H9 (cell line): ENCODE results near the gene CRYBA2. TPM values are rescaled to one million over a fixed set of nuclear protein-coding genes. Genes with fewer than 3 reads are reported as not detected.

Experiments used
- DNase-seq: peaks from one replicate; pipeline ENCODE4 v3.0.0-alpha.2; 2017
- H2AFZ ChIP-seq: one replicate; pipeline ENCODE4 v1.6.1; 2013; ENCODE audit warnings: mild to moderate bottlenecking, low read length, control low read depth, moderate library complexity
- H2AK5ac ChIP-seq: 2 replicates; pipeline ENCODE4 v1.6.1; 2013; ENCODE audit warnings: low read length, control low read depth, mixed read lengths; ENCODE audit not compliant: insufficient read length
- H2BK120ac ChIP-seq: one replicate; pipeline ENCODE4 v1.6.1; 2013; ENCODE audit warnings: low read depth, mild to moderate bottlenecking, low read length, control low read depth, inconsistent platforms; ENCODE audit not compliant: poor library complexity, severe bottlenecking
- H2BK12ac ChIP-seq: 2 replicates; pipeline ENCODE4 v1.6.1; 2013; ENCODE audit warnings: low read length, control low read depth, mixed read lengths, low read depth; ENCODE audit not compliant: insufficient read length
- H2BK15ac ChIP-seq: 2 replicates; pipeline ENCODE4 v1.6.1; 2013; ENCODE audit warnings: low read depth, low read length, control low read depth
- H2BK20ac ChIP-seq: one replicate; pipeline ENCODE4 v1.6.1; 2013; ENCODE audit warnings: low read depth, mild to moderate bottlenecking, low read length, control low read depth, inconsistent platforms; ENCODE audit not compliant: poor library complexity, severe bottlenecking
- H2BK5ac ChIP-seq: 2 replicates; pipeline ENCODE4 v1.6.1; 2013; ENCODE audit warnings: low read length, control low read depth, mixed read lengths; ENCODE audit not compliant: insufficient read length
- H3K14ac ChIP-seq: 2 replicates; pipeline ENCODE4 v1.6.1; 2013; ENCODE audit warnings: low read length, control low read depth; ENCODE audit not compliant: insufficient read depth
- H3K18ac ChIP-seq: 2 replicates; pipeline ENCODE4 v1.6.1; 2013; ENCODE audit warnings: low read depth, mild to moderate bottlenecking, mixed read lengths, low read length, control low read depth; ENCODE audit not compliant: insufficient read length
- H3K23ac ChIP-seq: 2 replicates; pipeline ENCODE4 v1.6.1; 2013; ENCODE audit warnings: low read length, control low read depth, mixed read lengths, low read depth; ENCODE audit not compliant: insufficient read length
- H3K23me2 ChIP-seq: 2 replicates; pipeline ENCODE4 v1.6.1; 2013; ENCODE audit warnings: low read depth, mild to moderate bottlenecking, mixed read lengths, low read length, control low read depth; ENCODE audit not compliant: insufficient read length, poor library complexity, severe bottlenecking
- H3K27ac ChIP-seq: 2 replicates; pipeline ENCODE4 v1.5.1; 2013; ENCODE audit warnings: low read length, control low read depth, mixed read lengths, low read depth; ENCODE audit not compliant: insufficient read length
- H3K27me3 ChIP-seq: 2 replicates; pipeline ENCODE4 v1.6.1; 2013; ENCODE audit warnings: low read length, control low read depth, inconsistent platforms; ENCODE audit not compliant: insufficient read depth
- H3K4ac ChIP-seq: 2 replicates; pipeline ENCODE4 v1.6.1; 2013; ENCODE audit warnings: low read depth, mild to moderate bottlenecking, control low read depth, inconsistent platforms, low read length, moderate library complexity
- H3K4me1 ChIP-seq: 2 replicates; pipeline ENCODE4 v1.6.1; 2013; ENCODE audit warnings: low read length, control low read depth, inconsistent platforms; ENCODE audit not compliant: insufficient read depth
- H3K4me2 ChIP-seq: 2 replicates; pipeline ENCODE4 v1.6.1; 2013; ENCODE audit warnings: low read length, control low read depth, mixed read lengths; ENCODE audit not compliant: insufficient read length, insufficient read depth
- H3K56ac ChIP-seq: 2 replicates; pipeline ENCODE4 v1.6.1; 2013; ENCODE audit warnings: low read depth, mild to moderate bottlenecking, mixed read lengths, low read length, control low read depth; ENCODE audit not compliant: insufficient read length
- H3K79me1 ChIP-seq: 2 replicates; pipeline ENCODE4 v1.6.1; 2013; ENCODE audit warnings: low read depth, mild to moderate bottlenecking, moderate library complexity, low read length, control low read depth, inconsistent platforms; ENCODE audit not compliant: insufficient read depth, poor library complexity, severe bottlenecking
- H3K79me2 ChIP-seq: 2 replicates; pipeline ENCODE4 v1.6.1; 2013; ENCODE audit warnings: low read length, control low read depth, inconsistent platforms; ENCODE audit not compliant: insufficient read depth
- H3K9ac ChIP-seq: 2 replicates; pipeline ENCODE4 v1.6.1; 2013; ENCODE audit warnings: low read length, control low read depth, mixed read lengths; ENCODE audit not compliant: insufficient read length; ENCODE audit errors: extremely low read depth
- H3K9me3 ChIP-seq: one replicate; pipeline ENCODE4 v1.6.1; 2013; ENCODE audit warnings: low read depth, low read length, inconsistent platforms; ENCODE audit not compliant: control insufficient read depth
- H3T11ph ChIP-seq: one replicate; pipeline ENCODE4 v1.6.1; 2013; ENCODE audit warnings: mild to moderate bottlenecking, low read length, control low read depth, inconsistent platforms
- H4K20me1 ChIP-seq: one replicate; pipeline ENCODE4 v1.6.1; 2013; ENCODE audit not compliant: control insufficient read depth, insufficient read length, insufficient read depth
- H4K5ac ChIP-seq: 2 replicates; pipeline ENCODE4 v1.6.1; 2013; ENCODE audit warnings: low read depth, mild to moderate bottlenecking, mixed read lengths, low read length, control low read depth; ENCODE audit not compliant: insufficient read length
- H4K8ac ChIP-seq: replicated peaks from 2 replicates; pipeline ENCODE4 v1.6.1; 2013; ENCODE audit warnings: low read length, control low read depth, mixed read lengths, low read depth; ENCODE audit not compliant: insufficient read length
- H4K91ac ChIP-seq: 2 replicates; pipeline ENCODE4 v1.6.1; 2013; ENCODE audit warnings: low read depth, mild to moderate bottlenecking, moderate library complexity, mixed read lengths, low read length, control low read depth; ENCODE audit not compliant: insufficient read length
- H3K27ac Mint-ChIP-seq, 3 experiments: 2 replicates in 2 of 3; 3 replicates in 1 of 3; pipeline ENCODE4 v1.8.0; 2020 to 2021; ENCODE audit warnings: mixed read lengths in 3 of 3, mild to moderate bottlenecking in 1 of 3, moderate library complexity in 1 of 3
- H3K27me3 Mint-ChIP-seq: 2 replicates; pipeline ENCODE4 v1.8.0; 2021; ENCODE audit warnings: low read depth, mild to moderate bottlenecking, moderate library complexity, mixed read lengths
- H3K36me3 Mint-ChIP-seq, 3 experiments: 2 replicates in 2 of 3; 3 replicates in 1 of 3; pipeline ENCODE4 v1.8.0; 2020 to 2021; ENCODE audit warnings: low read depth in 3 of 3, mixed read lengths in 3 of 3; ENCODE audit not compliant: insufficient read depth in 1 of 3
- H3K4me1 Mint-ChIP-seq, 2 experiments: 2 replicates each; pipeline ENCODE4 v1.8.0; 2020; ENCODE audit warnings: mixed read lengths in 2 of 2
- H3K4me3 Mint-ChIP-seq, 2 experiments: 2 replicates in 1 of 2; 3 replicates in 1 of 2; pipeline ENCODE4 v1.8.0; 2020 to 2021; ENCODE audit warnings: mild to moderate bottlenecking in 2 of 2, mixed read lengths in 2 of 2, moderate library complexity in 1 of 2
- H3K9me3 Mint-ChIP-seq, 2 experiments: 2 replicates in 1 of 2; 3 replicates in 1 of 2; pipeline ENCODE4 v1.8.0; 2020; ENCODE audit warnings: mild to moderate bottlenecking in 2 of 2, mixed read lengths in 2 of 2, moderate library complexity in 1 of 2
- CTCF ChIP-seq: fragments of 200-600 bp; sonication (generic); conservative IDR thresholded peaks from 3 replicates; pipeline ENCODE4 v1.8.0; 2021; ENCODE audit warnings: antibody characterized with exemption, mild to moderate bottlenecking
- WGBS: extraction: QIAGEN DNeasy Blood & Tissue Kit; methylation state at CpG from one replicate; pipeline ENCODE4 v1.1.7; 2013; ENCODE audit warnings: missing lambda C conversion rate, low lambda C conversion rate, mixed read lengths; ENCODE audit not compliant: insufficient read length; ENCODE audit errors: extremely low coverage; 5-methylcytosine and 5-hydroxymethylcytosine counted together
- total RNA-seq: library from RNA; stranded (reverse); gene quantifications from 2 replicates; pipeline ENCODE4 v1.2.1, GENCODE V29; 2021

CRYBA2 gene
- total RNA-seq, 1 experiment from 2014 or later: not detected

DNA sequence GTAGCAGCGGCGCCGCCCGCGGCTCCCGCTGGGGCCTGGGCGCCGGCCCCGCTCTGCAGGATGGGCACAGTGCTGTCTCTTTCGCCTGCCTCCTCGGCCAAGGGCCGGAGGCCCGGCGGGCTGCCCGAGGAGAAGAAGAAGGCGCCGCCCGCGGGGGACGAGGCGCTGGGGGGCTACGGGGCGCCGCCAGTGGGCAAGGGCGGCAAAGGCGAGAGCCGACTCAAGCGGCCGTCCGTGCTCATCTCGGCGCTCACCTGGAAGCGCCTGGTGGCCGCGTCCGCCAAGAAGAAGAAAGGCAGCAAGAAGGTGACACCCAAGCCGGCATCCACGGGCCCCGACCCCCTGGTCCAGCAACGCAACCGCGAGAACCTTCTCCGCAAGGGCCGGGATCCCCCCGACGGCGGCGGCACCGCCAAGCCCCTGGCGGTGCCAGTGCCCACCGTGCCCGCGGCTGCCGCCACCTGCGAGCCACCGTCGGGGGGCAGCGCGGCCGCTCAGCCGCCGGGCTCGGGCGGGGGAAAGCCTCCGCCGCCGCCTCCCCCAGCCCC is 33.4 kb downstream of the CRYBA2 start:
- H3K4me2 ChIP-seq: peak overlapping the region; percentile 91
- Mint-ChIP-seq H3K27me3 (peaks cover 78% of the 10 kb centered on the region), H3K27ac (no peak overlapping the region)

More for the DNA sequence above, 33.4 kb downstream of the CRYBA2 start:
- Histone ChIP-seq H2BK12ac (no peak overlapping the region), H4K8ac (no peak overlapping the region), H4K91ac (no peak overlapping the region), H3K79me1 (no peaks in the 10 kb centered on the region), H2AK5ac (no peak overlapping the region), H3K23ac (no peak overlapping the region), H3K9ac (no peak overlapping the region), H3K27ac (no peak overlapping the region), H2BK20ac (no peak overlapping the region), H4K5ac (no peak overlapping the region), H3K23me2 (peaks cover 16% of the 10 kb centered on the region), H2BK5ac (no peak overlapping the region), H3K18ac (no peak overlapping the region), H2BK120ac (no peak overlapping the region), H3K14ac (no peak overlapping the region), H3T11ph (no peak overlapping the region), H2BK15ac (no peak overlapping the region), H3K4ac (no peak overlapping the region), H3K56ac (no peak overlapping the region), H3K9me3 (no peaks in the 10 kb centered on the region), H3K79me2 (no peaks in the 10 kb centered on the region), H3K27me3 (peaks cover 20% of the 10 kb centered on the region), H2AFZ (no peak overlapping the region), H4K20me1 (no peaks in the 10 kb centered on the region), H3K4me1 (peaks cover 4% of the 10 kb centered on the region; the same call in 1 of the 2 replicates)
- peaks cover 0 to 2% of the 10 kb centered on the region in 2 experiments; a peak in 2 of 5 replicates for H3K9me3 Mint-ChIP-seq
- DNase-seq: peak; percentile 33
- H3K36me3 Mint-ChIP-seq: no peaks in the 10 kb centered on the region; a peak in 3 of 7 replicates
- H3K4me3 Mint-ChIP-seq: peak overlapping the region; percentile 14 to 38; a peak in 2 of 5 replicates
- WGBS: no CpG with 5 or more reads among the region's 67 CpGs
- H3K4me1 Mint-ChIP-seq: peaks cover 23 to 38% of the 10 kb centered on the region in 2 experiments
- TF ChIP-seq CTCF: no peak
